GM18909 (cell line): ENCODE data around the gene DMTF1.
"Not testable (repeated sequence)": the region's sequence is repeated elsewhere in the genome, so short reads cannot be mapped to it uniquely, and the experiment has no call there.

Experiments
- ATAC-seq: cut with Tn5 transposase; IDR thresholded peaks from one replicate; pipeline ENCODE4 v1.9.1; 2021; ENCODE audit warnings: mild to moderate bottlenecking; ENCODE audit not compliant: unreplicated experiment, poor library complexity

The DMTF1 gene, protein sequence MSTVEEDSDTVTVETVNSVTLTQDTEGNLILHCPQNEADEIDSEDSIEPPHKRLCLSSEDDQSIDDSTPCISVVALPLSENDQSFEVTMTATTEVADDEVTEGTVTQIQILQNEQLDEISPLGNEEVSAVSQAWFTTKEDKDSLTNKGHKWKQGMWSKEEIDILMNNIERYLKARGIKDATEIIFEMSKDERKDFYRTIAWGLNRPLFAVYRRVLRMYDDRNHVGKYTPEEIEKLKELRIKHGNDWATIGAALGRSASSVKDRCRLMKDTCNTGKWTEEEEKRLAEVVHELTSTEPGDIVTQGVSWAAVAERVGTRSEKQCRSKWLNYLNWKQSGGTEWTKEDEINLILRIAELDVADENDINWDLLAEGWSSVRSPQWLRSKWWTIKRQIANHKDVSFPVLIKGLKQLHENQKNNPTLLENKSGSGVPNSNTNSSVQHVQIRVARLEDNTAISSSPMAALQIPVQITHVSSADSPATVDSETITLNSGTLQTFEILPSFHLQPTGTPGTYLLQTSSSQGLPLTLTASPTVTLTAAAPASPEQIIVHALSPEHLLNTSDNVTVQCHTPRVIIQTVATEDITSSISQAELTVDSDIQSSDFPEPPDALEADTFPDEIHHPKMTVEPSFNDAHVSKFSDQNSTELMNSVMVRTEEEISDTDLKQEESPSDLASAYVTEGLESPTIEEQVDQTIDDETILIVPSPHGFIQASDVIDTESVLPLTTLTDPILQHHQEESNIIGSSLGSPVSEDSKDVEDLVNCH

DNA sequence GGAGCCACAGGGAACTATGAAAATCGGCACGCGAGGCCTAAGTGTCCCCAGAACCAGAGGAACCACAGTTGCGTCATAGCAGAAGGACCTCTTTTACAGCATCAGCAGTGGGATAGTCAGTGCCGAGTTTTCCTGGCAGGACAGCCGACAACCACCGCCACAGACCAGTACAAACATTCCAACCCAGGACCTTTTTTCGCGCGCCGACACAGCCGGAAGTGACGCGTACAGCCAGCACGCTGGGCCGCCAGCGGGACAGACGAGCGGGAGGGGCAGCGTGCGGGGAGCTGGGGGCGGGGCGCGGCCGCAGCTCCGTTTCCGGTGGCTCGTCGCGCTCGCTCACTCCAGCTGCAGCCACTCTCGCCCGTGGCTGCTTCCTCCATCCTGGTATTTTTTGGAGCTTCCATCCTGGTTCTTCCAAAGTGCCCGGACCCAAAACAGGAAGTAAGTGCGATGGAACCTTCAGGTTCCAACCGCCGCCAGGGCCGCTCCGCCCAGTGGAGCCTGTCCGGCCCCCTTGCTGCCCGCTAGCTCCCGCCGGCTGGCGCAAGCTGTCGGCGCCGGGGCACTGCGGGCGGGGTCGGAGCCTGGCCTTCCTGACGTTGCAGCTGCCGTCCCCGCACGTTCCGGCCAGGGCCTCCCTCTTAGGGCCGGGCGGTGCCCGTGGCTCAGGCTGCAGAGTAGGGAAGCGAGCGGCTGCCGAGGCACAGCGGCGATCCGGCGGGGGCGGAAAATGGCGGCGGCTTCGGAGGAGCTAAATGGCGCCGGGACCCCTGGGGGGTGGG lies at the start of gene DMTF1:
DMTF1 (plus strand) TSS at position 342 of the 785 bp plus-strand sequence. CDS start 12,489 bp downstream, outside the sequence.
- peak; percentile 88 for ATAC-seq

DNA sequence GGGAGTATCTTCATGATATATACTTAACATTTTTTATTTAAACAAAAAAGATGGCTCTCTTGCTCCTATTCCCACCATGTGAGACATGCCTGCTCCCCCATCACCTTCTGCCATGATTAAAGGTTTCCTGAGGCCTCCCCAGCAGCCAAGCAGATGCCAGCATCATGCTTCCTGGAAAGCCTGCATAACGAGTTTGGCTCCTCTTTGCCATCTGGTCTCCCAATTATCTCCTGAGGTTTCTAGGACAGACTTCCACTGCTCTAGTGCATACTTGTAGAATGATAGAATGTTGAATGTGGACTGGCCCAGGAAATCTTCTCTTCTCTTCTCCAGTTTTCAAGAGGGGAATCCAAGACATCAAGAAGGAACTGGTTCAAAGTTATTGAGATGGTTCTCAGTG lies 46.9 kb upstream of the DMTF1 start:
- ATAC-seq = no peak

DNA sequence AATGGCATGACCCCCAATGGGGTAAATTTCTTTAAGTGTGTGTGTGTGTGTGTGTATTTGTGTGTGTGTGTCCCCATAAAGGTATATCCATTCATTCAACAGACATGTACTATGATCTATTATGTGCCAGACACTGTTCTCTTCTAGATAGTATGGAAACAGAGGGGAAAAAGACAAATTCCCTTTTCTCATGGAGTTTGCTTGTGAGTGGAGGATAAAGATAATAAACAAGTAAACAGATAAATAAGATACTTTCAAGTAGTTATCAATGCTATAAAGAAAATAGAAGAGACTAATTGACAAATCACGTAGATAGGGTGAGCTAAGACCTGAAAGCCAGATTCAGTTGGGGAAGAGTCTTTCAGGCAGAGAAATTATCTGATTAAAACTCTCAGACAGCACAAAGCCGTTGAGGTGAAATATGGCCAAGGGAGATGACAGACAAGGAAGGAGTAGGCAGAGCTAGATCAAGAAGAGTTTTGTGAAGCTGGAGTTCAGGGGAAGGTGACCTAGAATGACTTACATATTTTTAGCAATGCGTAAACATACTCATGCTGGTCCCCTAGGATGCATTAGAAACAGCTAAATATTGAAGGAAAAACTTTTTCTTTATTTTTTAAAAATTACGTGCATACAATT lies 45.2 kb upstream of the DMTF1 start:
- ATAC-seq = no peak

DNA sequence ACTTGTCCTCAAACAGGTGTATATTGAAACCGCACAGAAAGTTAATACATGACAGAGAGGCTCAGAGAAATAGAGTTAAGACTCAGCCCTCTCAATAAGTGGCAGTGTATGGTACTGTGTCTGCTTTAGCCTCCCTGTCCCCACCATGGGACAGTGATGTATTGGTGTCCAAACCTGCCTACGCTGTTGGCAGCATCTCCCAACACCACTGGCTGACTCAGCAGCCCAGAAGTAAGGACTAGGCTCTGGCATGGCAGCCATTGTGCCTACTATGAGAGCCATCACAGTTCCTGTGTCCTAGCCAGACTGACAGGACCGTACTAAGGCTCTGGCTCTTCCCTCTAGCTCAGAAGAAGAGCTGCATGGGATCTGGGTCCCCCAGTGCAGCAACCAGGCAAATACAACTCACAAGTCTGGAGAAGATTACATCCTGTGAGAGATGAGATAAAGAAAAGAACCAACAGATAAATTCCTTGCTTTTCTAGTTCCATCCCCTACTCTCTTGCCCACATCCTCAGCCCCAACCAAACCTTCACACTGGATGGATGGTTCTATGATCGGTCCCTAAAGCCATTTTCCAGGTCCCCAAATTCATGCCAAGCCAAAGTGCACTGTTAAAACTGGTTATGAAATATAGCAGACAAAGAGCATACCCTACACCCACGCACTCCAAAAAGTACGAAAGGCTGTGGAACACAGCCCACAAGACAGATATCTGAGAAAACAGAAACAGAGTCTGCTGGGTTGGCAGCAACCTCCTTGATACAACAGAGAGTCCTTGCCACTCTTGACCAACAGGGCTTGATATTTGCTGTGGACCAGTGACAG lies 44.1 kb upstream of the DMTF1 start:
- no peak for ATAC-seq

DNA sequence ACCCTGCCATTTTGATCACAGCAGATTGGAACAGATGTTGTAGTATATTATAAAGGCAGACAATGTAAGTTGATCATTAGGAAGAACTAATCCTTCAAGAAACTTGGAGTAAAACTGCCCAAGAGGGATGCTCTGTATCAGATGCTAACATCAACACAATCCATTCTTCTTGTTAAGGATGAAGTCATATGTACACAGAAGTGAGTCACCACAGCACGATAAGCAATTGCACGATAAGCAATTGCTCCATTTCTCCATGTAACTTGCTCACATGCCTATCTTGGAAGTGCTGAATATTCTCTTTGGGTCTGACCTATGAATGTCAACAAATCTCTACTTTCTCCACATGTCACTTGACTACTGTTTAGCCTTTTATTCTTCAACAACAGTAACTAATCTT lies 41.5 kb upstream of the DMTF1 start:
- ATAC-seq = no peak

DNA sequence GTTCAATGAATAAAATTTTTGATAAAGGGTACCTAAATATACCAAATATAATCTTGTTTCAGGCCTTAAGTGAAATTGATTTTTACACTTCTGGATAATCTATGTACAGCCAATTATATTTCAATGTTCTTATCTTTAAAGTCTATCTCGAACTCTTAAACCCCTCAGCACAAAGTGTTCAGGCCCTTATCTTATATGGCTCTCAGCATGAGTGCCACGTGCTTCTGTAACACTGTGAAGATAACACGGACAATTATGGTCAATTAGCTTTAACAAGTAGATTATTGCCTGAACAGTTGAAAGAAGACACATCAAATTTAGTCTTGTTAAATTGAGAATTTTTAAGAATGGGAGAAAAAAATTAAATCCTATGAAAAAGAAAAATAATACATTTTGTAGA lies 40.4 kb upstream of the DMTF1 start:
- no peak for ATAC-seq

DNA sequence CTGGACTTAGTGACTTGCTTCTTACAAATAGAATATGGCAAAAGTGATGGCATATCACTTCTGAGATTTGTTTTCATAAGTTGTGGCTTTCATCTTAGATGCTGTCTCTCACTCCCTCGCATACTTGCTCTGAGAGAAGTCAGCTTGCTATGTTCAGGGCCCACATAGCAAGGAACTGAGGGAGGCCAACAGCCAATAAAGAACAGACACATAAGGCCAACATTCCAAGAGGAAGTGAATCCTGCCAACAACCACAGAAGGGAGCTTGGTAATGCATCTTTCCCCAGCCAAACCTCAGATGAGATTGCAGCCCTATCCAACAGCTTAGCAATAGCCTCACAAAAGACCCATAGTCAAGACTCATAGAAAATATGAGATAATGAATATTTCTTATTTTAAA lies 39.2 kb upstream of the DMTF1 start:
- no peak for ATAC-seq

DNA sequence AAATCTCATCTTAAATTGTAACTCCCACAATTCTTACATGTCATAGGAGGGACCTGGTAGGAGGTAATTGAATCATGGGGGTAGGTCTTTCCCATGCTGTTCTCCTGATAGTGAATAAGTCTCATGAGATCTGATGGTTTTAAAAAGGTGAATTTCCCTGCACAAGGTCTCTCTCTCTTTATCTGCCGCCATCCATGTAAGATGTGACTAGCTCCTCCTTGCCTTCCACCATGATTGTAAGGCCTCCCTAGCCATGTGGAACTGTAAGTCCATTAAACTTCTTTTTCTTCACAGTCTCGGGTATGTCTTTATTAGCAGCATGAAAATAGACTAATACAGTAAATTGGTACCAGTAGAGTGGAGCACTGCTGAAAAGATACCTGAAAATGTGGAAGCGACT lies 38.3 kb upstream of the DMTF1 start:
- not testable (repeated sequence) for ATAC-seq

DNA sequence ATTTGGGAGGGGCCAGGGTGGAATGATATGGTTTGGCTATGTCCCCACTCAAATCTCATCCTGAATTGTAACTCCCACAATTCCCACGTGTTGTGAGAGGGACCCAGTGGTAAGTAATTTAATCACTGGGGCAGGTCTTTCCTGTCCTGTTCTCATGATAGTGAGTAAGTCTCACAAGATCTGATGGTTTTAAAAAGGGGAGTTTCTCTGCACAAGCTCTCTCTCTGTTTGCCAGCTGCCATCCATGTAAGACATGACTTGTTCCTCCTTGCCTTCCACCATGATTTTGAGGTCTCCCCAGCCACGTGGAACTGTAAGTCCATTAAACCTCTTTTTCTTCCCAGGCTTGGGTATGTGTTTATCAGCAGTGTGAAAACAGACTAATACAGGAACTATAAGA lies 36.5 kb upstream of the DMTF1 start:
- ATAC-seq = not testable (repeated sequence)

DNA sequence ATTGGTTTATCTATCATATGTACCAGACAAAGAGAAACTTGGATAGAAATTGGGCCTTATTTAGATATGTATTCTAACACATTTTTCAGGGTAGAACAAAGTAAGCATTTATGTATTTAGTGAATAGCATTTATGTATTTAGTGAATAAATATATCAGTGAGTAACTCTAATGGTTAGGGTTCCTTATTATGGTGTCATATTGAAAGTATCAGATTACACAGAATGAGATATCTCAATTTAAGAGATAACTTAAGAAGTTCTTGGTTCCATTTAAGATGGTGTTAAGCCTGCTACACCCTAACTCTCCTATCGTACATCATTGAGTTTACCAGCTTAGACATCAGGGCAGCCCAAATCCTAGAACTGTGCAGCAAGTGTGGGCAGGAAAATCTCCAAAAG lies 35.9 kb upstream of the DMTF1 start:
- no peak for ATAC-seq

DNA sequence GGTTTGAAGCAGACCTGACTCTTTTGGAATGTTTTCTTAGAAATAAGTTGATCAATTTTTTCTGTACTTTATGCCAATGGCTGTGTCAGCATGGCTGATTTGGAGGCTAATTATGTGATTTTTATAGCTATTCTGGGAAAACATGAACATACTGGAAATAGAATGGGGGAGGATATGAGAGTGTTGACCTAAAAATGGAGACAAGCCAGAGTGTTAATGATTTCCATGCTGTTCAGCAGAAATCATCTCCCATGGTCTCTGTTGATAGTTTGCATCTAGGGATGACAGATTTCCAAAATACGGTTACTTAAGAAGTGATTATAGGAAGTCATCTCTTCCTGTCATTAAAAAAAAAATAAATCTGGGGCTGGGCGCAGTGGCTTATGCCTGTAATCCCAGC lies 32.7 kb upstream of the DMTF1 start:
- ATAC-seq = no peak

DNA sequence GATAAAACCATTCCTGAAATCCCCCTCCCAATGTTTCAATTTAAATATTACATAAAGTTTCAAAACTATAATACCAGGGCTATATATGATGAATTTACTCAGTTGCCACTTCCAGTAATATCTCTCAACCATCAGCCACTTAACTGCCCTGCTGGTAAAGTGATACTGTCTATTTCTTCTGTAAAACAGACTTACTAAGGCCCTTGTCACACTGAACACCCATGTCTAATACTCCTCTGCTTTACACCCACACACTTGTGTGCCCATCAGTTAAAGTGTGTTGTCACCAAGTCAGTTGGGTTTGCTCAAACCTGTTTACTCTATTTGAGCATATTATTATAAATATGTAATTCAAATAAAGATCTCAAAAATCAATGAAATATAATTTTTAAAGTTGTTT lies 29.1 kb upstream of the DMTF1 start:
- no peak for ATAC-seq

DNA sequence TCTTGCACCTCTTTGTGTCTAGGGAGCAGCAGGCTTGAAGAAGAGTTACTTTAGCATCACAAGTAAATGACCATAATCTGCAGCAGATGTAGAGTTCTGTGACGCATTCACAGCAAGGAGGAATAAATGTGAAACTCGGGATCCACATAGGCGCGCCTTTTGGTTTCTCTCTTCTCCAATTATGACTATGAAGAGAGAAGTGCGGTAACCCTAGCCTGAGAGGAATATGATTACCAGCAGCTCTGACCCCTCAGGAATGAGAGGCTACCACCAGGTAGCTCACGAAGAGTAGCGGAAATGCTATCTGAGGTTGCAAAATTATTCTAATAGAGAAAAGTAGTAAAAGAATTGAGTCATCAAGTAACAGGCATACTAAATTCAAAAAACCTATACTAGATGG lies 25.2 kb upstream of the DMTF1 start:
- ATAC-seq = no peak

DNA sequence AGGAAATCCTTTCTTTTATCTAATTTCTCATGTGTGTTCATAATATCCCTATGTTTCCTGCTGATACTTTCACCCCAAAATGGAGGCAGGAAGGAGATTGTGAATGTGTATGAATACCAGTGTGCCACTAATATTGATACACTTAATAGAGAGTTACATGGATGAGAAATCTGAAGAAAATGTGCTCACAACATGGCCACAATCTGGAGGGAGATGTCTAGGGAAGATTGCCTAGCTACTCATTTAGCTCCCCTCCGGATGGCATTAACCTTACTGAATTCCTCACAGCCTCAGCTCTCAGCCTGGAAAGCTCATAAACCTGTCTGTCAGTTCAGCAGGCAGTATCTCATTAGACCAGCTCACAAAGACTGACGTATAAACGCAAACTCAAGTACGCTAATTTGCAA lies 23.4 kb upstream of the DMTF1 start:
- no peak for ATAC-seq

DNA sequence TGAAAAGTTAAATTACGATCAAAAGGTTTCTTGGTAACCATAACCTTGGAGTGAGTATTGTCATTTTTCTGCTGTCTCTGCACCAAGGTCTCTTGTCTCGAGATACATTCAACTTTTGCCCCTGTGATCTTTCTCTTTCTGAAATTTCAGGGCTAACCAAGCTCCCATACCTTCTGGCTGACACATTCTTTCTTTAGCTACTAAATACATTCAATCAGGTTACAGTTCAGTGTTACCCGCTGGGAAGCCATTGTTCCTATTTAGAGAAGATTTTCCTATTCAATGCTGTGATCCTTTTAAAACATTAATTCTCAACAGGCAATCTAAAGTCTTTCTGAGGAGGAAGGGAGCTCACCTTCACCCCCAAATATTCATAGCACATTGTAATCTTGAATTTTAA lies 22.9 kb upstream of the DMTF1 start:
- no peak for ATAC-seq

DNA sequence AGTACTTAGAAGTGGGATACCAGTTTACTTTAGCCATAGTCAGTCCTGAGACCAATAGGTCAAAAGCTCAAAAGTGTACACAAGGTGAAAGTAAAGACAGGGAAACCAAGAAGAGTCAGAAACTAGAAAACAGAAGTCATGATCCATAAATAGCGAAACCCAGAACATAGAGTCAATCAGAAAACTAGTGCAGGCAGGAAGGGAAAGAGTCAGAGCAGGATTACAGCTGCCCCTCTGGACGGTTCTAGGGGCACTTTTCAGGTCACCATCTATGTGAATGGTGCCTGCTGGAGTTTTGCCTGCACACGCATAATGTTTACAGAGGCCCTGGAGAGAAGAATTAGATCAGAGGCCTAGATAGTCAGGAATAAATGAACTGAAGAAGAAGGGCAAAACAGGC lies 22.4 kb upstream of the DMTF1 start:
- ATAC-seq = peak; percentile 96

DNA sequence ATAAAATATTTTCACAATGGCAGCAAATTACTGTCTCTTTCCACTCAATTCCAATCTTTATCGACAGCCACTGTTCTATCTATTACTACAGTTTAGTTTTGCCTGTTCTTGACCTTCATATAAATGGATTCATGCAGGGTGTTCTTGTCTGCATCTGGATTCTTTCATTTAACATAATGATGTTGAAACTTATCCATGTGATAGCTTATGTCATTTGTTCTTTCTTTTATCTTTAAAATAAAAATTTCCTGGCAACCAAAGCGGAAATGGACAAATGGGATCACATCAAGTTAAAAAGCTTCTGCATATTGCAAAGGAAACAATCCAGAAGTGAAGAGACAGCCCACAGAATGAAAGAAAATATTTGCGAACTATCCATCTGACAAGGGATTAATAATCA lies 20.5 kb upstream of the DMTF1 start:
- no peak for ATAC-seq

DNA sequence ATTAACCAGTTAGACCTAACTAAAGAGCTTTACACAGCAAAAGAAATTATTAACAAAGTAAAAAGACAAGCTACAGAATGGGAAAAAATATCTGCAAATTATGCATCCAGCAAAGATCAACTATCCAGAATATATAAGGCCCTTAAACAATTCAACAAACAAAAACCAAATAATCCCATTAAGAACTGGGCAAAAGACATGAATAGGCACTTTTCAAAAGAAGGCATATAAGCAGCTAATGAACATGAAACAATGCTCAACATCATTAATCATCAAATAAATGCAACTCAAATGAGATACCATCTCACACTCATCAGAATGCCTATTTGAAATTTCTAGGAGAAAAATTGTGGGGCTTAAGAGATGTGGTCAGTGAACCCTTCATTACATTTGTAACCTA lies 15.0 kb upstream of the DMTF1 start:
- ATAC-seq = no peak

DNA sequence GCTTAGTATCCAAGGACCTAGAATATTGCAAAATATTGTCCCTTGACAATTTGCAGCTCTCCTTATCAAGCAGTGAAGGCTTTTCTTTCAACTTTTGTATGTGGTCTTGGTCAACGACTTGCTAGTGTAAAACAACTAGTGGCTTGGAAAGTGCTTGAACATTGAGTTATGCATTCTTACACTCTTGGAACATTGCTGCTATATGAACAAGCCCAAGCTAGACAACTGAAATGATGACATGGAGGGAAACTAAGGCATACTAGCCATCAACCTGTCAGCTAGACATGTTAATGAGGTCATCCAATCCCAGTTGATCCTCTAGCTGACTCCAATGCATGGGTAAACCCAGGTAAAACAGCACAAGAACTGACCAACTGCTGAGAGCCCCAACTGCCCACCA lies 12.7 kb upstream of the DMTF1 start:
- no peak for ATAC-seq

DNA sequence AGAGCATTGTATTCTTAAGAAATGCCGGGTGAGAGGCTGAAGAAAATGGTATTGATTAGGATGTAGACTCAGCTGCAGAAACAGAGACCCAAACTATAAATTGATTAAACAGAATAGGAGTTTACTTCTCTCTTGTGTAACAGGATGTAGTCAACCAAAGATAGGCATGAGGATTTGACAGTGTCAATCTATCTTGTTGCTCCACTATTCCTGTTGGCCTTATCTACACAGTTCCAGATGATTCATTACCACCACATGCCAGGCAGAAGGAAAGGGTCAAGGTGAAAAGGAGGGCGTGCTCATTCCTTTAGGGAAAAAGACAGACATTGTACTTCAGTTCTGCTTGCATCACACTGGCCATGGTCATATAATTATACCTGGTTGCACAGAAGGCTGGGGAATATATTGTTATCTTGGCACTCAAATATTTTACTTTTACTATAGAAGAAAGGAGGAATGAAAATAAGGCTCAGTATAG lies 11.9 kb upstream of the DMTF1 start:
- ATAC-seq = no peak
